ENCODE measurements around the gene LRRC46.

- TF ChIP-seq CTCF (conservative IDR thresholded peaks at IDR 0.05; ENCODE audit: low read depth, low read length) (no peak), EZH2 (IDR thresholded peaks at IDR 0.05; ENCODE audit: low read length, unreplicated experiment) (no peak)
Measured at GRCh38 chr17:47852113-47852949, 20.9 kb downstream of the LRRC46 start.

Measured in PC-3 (cell line).